Thyroid gland (tissue), 4 donors: ENCODE data around the gene SIRT2.

Source experiments
- POLR2A ChIP-seq, 2 donors: fragments of 450-650 bp; IDR thresholded peaks; one replicate each; pipeline ENCODE4 v1.6.1; 2017; ENCODE audit warnings: antibody characterized with exemption in 2 of 2, mild to moderate bottlenecking in 2 of 2, moderate library complexity in 1 of 2
- TF ChIP-seq, protein P1 (sequence below), 6 experiments: fragments of 200-600 bp in 3 of 6; fragments of 450-650 bp in 3 of 6; sonication (generic) in 3 of 6; IDR thresholded peaks; one replicate each; pipeline ENCODE4 v1.5.1; 2016 to 2019; ENCODE audit warnings: antibody characterized with exemption in 6 of 6, mild to moderate bottlenecking in 2 of 6, inconsistent platforms in 1 of 6, moderate library complexity in 1 of 6

DNA sequence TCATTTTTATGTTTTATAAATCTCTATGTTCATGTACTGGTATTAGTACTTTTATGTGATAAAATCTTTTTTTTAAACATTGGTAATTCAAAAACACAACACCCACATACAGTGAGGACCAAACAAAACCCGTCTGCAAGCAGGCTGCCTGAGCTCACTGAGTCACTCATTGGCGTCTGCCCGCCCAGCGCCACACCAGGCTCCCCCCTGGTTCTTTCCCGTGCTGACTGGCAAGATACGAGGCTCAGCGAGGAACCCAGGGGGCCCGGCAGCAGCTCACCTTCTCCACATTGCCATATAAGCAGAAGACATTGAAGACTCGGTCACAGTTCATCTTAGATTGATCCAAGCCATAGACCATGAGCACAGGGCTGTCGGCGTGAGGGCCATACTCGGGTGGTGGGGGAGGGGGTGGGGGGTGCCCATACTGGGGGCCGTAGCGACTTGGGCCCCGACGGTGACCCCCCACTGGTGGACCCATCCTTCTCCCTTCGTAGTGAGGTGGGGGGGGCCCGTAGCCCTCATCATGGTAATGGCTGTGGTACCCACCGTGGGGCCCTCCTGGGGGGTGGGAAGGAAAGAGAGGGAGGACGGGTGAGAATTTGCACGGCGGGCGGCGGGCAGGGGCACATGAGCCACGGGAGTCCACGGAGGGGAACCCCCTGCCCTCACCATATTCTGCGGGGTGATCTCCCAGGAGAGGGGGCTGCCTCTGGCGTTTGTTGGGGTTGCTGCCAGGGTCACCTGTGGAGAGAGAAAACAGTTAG is 59.4 kb downstream of the SIRT2 start:
- TF ChIP-seq, protein P1, sequence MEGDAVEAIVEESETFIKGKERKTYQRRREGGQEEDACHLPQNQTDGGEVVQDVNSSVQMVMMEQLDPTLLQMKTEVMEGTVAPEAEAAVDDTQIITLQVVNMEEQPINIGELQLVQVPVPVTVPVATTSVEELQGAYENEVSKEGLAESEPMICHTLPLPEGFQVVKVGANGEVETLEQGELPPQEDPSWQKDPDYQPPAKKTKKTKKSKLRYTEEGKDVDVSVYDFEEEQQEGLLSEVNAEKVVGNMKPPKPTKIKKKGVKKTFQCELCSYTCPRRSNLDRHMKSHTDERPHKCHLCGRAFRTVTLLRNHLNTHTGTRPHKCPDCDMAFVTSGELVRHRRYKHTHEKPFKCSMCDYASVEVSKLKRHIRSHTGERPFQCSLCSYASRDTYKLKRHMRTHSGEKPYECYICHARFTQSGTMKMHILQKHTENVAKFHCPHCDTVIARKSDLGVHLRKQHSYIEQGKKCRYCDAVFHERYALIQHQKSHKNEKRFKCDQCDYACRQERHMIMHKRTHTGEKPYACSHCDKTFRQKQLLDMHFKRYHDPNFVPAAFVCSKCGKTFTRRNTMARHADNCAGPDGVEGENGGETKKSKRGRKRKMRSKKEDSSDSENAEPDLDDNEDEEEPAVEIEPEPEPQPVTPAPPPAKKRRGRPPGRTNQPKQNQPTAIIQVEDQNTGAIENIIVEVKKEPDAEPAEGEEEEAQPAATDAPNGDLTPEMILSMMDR (IDR thresholded peaks at IDR 0.05) = no peak
- no peak for TF ChIP-seq POLR2A (IDR thresholded peaks at IDR 0.05)
